Rectal smooth muscle tissue (tissue), 1 donor: ENCODE results near the gene CAP2.
"Not testable (repeated sequence)": the region's sequence is repeated elsewhere in the genome, so short reads cannot be mapped to it uniquely, and the experiment has no call there.

Experiments used
- H3K27ac ChIP-seq: one replicate; pipeline ENCODE4 v1.7.0; 2013; ENCODE audit warnings: low read depth, low read length, inconsistent platforms
- H3K27me3 ChIP-seq: one replicate; pipeline ENCODE4 v1.7.0; 2013; ENCODE audit warnings: low read length; ENCODE audit not compliant: control insufficient read depth, insufficient read depth
- H3K36me3 ChIP-seq: one replicate; pipeline ENCODE4 v1.7.0; 2013; ENCODE audit warnings: low read length; ENCODE audit not compliant: control insufficient read depth, insufficient read depth
- H3K4me1 ChIP-seq: one replicate; pipeline ENCODE4 v1.7.0; 2013; ENCODE audit warnings: low read length; ENCODE audit not compliant: control insufficient read depth, insufficient read depth
- H3K4me3 ChIP-seq: one replicate; pipeline ENCODE4 v1.7.0; 2013; ENCODE audit warnings: low read length
- H3K9ac ChIP-seq: one replicate; pipeline ENCODE4 v1.7.0; 2013; ENCODE audit warnings: low read length

The CAP2 gene

DNA sequence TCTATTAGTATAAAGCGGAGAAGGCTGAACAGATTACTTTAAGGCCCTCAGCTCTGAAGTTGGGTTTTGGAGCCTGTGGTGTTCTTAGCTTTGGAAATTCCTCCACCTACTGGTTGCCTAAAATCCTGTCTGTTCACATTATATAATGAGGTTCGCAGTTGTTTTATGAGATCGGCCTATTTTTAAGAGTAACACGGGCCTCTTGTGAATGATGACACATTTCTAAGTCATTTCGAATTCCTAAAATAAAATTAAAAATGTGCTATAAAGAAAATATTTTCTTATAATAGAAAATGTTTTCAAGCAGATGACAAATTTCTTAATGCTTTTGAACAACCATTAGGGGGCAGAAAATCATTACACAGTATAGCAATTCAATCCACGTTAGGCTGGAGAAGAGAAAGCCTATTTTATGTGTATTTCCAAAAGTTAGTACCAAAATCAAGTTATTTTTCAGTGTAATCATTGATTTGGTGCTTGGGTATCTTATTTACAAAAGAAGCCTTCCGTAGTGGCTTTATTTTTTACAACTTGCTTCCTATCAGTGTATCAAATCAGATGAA, 190.9 kb downstream of the CAP2 start:
- Histone ChIP-seq H3K27ac (peak overlapping the region; percentile 84), H3K4me1 (peaks cover 8% of the 10 kb centered on the region), H3K4me3 (peak overlapping the region; percentile 24), H3K9ac (no peak overlapping the region), H3K27me3 (no peaks in the 10 kb centered on the region), H3K36me3 (no peaks in the 10 kb centered on the region)

DNA sequence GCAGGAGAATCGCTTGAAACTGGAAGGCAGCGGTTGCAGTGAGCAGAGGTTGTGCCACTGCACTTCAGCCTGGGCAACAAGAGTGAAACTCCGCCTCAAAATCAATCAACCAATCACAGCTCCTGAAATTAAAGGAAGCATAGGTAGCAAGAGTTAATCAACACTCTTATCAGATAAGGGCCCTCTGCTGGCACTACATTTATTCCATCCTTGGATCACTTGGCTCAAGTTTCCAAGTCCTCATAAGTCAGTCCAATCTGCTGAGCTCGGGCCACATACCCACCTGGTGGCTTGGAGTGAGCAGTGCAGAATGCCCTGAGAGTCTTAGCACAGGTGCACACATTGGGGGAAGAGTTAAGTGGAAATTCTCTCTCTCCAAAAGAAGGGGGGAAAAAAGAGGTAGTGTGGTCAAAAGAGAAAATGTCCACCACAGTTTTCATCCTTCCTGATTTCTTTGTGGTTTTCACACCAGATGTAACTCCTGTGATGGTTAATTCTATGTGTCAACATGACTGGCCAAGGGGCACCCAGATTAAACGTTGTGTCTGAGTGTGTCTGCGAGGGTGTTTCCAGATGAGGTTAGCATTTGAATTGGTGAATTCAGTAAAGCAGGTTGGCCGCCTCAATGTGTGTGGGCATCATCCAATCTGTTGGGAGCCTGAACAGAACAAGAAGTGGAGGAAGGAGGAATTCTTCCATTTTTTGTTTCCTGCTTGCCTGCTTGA, 192.5 kb downstream of the CAP2 start:
- no peak overlapping the region for H3K27ac ChIP-seq
- no peaks in the 10 kb centered on the region for H3K36me3 ChIP-seq
- H3K4me3 ChIP-seq: no peak overlapping the region
- H3K9ac ChIP-seq: no peak overlapping the region
- no peaks in the 10 kb centered on the region for H3K27me3 ChIP-seq
- peaks cover 8% of the 10 kb centered on the region for H3K4me1 ChIP-seq

GRCh38 chr6:17586623-17587022, 193.2 kb downstream of the CAP2 start:
- H3K27ac ChIP-seq, H3K36me3 ChIP-seq, H3K4me1 ChIP-seq, H3K4me3 ChIP-seq, H3K9ac ChIP-seq, H3K27me3 ChIP-seq: not testable (repeated sequence)

DNA sequence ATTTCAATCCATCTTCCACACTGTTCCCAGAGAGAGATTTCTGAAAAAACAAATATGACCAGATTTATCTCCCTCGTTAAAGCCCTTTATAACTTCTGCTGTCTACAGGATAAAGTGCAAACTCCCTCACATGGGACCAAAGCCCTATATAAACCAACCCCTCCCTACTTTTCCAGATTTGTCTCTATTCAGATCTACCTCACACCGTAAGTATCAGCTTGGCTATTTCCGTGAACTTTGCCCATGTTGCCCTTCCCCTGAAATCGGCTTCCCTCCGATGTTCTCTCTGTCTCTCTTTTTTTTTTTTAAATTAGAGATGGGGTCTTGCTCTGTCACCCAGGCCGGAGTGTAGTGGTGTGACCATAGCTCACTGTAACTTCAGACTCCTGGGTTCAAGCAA, 194.6 kb downstream of the CAP2 start:
- H3K4me3 ChIP-seq: no peak overlapping the region
- no peak overlapping the region for H3K27ac ChIP-seq
- no peak overlapping the region for H3K9ac ChIP-seq
- H3K4me1 ChIP-seq: peaks cover 8% of the 10 kb centered on the region
- H3K27me3 ChIP-seq: no peaks in the 10 kb centered on the region
- no peaks in the 10 kb centered on the region for H3K36me3 ChIP-seq

DNA sequence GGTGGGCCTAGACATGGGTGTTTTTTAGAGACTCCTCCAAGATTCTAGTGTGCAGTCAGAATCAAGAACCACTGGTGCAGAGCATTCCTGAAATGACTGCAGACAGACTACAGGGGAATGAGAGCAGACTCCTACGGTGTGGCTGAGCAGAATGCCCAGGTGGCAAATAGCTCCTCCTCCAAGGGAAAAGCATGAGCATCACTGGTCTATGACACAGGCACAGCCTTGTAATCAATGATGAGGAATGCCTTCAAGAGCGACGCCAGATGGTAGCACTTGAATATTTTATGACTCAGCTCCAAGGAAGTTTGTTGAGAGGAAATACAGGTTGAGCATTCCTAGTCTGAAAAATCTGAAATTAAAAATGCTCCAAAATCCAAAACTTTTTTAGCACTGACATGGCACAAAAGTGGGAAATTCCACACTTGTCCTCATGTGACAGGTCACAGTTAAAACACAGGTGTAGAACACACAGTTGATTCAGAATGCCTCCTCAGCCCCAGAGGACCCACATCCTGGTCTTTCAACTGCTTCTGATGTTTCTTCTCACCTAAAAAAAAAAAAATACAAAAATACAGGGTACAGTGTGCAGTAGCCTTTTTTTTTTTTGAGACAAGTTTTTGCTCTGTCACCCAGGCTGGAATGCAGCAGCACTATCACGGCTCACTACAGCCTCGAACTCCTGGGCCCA, 196.2 kb downstream of the CAP2 start:
- H3K36me3 ChIP-seq: no peaks in the 10 kb centered on the region
- no peak overlapping the region for H3K9ac ChIP-seq
- H3K27me3 ChIP-seq: no peaks in the 10 kb centered on the region
- no peak overlapping the region for H3K27ac ChIP-seq
- peaks cover under 1% of the 10 kb centered on the region for H3K4me1 ChIP-seq
- H3K4me3 ChIP-seq: no peak overlapping the region

GRCh38 chr6:17591287-17591686, 197.9 kb downstream of the CAP2 start:
- Histone ChIP-seq H3K36me3 (no peaks in the 10 kb centered on the region), H3K27ac (no peak overlapping the region), H3K27me3 (no peaks in the 10 kb centered on the region), H3K9ac (no peak overlapping the region), H3K4me3 (no peak overlapping the region), H3K4me1 (no peaks in the 10 kb centered on the region)

DNA sequence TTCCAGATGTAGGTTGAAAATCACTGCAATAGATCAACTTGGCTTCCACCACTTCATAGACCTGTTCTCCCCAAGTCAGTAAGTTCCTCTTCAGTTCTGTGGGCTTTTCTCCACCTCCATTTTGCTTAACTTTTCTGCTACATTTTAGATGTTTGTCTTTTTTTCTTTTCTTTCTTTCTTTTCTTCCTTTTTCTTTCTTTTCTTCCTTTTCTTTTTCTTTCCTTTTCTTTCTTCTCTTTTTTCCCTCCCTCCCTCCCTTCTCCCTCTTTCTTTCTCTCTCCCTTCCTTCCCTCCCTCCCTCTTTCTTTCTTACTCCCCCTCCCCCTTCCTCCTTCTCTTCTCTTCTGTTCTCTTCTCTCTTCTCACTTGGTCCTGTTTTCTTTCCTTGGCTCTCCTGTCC, 199.9 kb downstream of the CAP2 start:
- Histone ChIP-seq H3K27me3 (no peaks in the 10 kb centered on the region), H3K27ac (no peak overlapping the region), H3K9ac (no peak overlapping the region), H3K4me3 (no peak overlapping the region), H3K36me3 (no peaks in the 10 kb centered on the region), H3K4me1 (no peaks in the 10 kb centered on the region)

DNA sequence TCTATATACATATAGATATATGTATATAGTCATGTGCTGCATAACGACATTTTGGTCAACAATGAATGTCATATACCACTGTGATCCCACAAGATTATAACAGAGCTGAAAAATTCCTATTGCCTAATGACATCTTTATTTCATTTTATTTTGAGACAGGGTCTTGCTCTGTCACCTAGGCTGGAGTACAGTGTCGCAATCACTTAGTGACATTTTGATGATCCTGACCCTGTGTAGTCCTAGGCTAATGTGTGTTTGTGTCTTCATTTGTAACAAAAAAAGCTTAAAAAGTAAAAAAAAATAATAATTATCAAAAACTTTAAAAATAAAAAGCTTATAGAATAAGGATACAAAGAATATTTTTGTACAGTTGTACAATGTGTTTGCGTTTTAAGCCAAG, 202.7 kb downstream of the CAP2 start:
- H3K4me1 ChIP-seq: no peaks in the 10 kb centered on the region
- no peaks in the 10 kb centered on the region for H3K27me3 ChIP-seq
- no peaks in the 10 kb centered on the region for H3K36me3 ChIP-seq
- no peak overlapping the region for H3K4me3 ChIP-seq
- H3K27ac ChIP-seq: no peak overlapping the region
- H3K9ac ChIP-seq: no peak overlapping the region

GRCh38 chr6:17599877-17600526, 206.6 kb downstream of the CAP2 start, which contains the start of gene FAM8A1:
Gene FAM8A1, plus strand, starts transcription at chr6:17600302. Its CDS starts 108 bp downstream, at chr6:17600410.
- Histone ChIP-seq H3K4me1 (no peaks in the 10 kb centered on the region), H3K36me3 (peaks cover 7% of the 10 kb centered on the region), H3K9ac (peak within 1 kb of the TSS; percentile 93), H3K4me3 (peak within 1 kb of the TSS; percentile 88), H3K27ac (peak within 1 kb of the TSS; percentile 93), H3K27me3 (no peaks in the 10 kb centered on the region)

DNA sequence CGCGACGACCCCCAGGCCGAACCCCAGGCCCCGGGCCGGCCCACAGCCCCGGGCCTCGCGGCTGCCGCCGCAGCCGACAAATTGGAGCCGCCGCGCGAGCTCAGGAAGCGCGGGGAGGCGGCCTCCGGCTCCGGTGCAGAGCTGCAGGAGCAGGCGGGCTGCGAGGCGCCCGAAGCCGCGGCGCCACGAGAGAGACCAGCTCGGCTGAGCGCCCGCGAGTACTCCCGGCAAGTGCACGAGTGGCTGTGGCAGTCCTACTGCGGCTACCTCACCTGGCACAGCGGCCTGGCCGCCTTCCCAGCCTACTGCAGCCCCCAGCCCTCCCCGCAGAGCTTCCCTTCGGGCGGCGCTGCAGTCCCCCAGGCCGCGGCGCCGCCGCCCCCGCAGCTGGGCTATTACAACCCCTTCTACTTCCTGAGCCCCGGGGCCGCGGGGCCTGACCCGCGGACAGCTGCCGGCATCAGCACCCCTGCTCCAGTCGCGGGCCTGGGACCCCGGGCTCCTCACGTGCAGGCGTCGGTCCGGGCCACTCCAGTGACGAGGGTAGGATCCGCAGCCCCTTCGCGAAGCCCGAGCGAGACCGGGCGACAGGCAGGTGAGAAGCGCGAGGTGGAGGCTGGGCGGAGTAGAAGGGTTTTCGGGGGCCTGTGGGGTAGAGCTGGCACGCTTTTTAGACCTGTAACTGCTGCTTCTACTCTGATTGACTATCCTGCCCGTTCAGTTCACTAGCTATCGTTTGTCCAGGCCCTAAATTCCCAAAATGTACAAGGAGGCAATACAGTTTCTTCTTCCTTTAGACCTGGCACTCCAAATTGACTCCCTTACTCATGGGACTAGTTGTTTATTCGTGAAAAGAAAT, 207.4 kb downstream of the CAP2 start:
- Histone ChIP-seq H3K27ac (peak overlapping the region; percentile 93), H3K36me3 (peaks cover 7% of the 10 kb centered on the region), H3K4me3 (peak overlapping the region; percentile 88), H3K27me3 (no peaks in the 10 kb centered on the region), H3K9ac (peak overlapping the region; percentile 93), H3K4me1 (no peaks in the 10 kb centered on the region)

DNA sequence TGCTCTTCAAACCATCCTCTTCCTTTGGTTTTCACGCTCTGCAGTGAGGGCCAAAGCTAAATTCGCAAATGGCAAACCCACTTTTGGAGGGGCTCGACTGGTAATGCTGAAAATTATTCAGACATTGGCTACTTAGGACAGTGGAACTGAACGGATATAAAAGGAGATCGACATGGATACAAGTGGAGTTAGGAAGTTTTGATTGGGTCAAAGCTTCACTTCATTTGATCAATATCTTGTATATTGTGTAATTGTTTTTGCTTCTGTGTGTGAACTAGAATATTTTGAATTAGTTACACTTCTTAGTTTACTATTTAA, 207.9 kb downstream of the CAP2 start:
- Histone ChIP-seq H3K9ac (no peak overlapping the region), H3K27ac (no peak overlapping the region), H3K27me3 (no peaks in the 10 kb centered on the region), H3K4me1 (no peaks in the 10 kb centered on the region), H3K4me3 (peak overlapping the region; percentile 88), H3K36me3 (peaks cover 8% of the 10 kb centered on the region)

DNA sequence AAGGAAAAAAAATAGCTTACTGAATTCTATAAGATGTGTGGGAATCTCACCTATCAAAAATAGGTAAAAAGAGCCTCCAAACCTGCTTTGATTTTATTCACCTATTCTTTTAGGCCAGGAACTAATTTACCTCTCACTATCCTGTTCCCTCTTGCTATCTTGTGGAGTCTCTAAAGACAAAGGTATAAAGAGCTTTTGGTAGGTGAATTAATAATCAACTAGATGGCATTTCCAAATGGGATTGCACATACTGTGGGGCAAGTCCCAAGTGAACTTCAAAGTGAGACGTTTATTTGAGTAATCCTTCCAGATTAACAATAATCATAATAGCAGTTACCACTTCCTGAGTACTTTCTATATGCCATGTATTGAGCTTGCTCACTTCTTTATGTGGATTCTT, 209.5 kb downstream of the CAP2 start:
- peaks cover 13% of the 10 kb centered on the region for H3K36me3 ChIP-seq
- no peak overlapping the region for H3K4me3 ChIP-seq
- no peak overlapping the region for H3K9ac ChIP-seq
- H3K27me3 ChIP-seq: no peaks in the 10 kb centered on the region
- no peak overlapping the region for H3K27ac ChIP-seq
- H3K4me1 ChIP-seq: no peaks in the 10 kb centered on the region
